HG03060 (cell line): ENCODE measurements around the gene LIX1L.

Source experiments
- ATAC-seq: cut with Tn5 transposase; IDR thresholded peaks from one replicate; pipeline ENCODE4 v1.9.1; 2021; ENCODE audit warnings: low read depth, moderate number of reproducible peaks; ENCODE audit not compliant: unreplicated experiment

LIX1L gene

GRCh38 chr1:145985502-145986439 lies 28.0 kb upstream of the LIX1L start:
- ATAC-seq, result no peak

GRCh38 chr1:145985129-145985501 lies 27.3 kb upstream of the LIX1L start:
- ATAC-seq, result no peak

- ATAC-seq, result no peak
Observed at GRCh38 chr1:145983960-145984830, 26.4 kb upstream of the LIX1L start.

- ATAC-seq, result no peak
Observed at GRCh38 chr1:145983206-145983675, 25.4 kb upstream of the LIX1L start.

GRCh38 chr1:145982010-145982723 lies 24.4 kb upstream of the LIX1L start:
- ATAC-seq, result no peak

GRCh38 chr1:145980457-145980994 lies 22.7 kb upstream of the LIX1L start:
- no peak for ATAC-seq

- no peak for ATAC-seq
Observed at GRCh38 chr1:145979746-145980456, 22.1 kb upstream of the LIX1L start.

GRCh38 chr1:145978854-145979745 lies 21.3 kb upstream of the LIX1L start:
- peak; percentile 80 for ATAC-seq

GRCh38 chr1:145978471-145978853 lies 20.6 kb upstream of the LIX1L start:
- ATAC-seq, result no peak

- no peak for ATAC-seq
Observed at GRCh38 chr1:145977486-145978470, 20.0 kb upstream of the LIX1L start.

- no peak for ATAC-seq
Observed at GRCh38 chr1:145977016-145977415, 19.2 kb upstream of the LIX1L start.

- ATAC-seq, result no peak
Observed at GRCh38 chr1:145975216-145975615, 17.4 kb upstream of the LIX1L start.

GRCh38 chr1:145974721-145975120 lies 16.9 kb upstream of the LIX1L start:
- no peak for ATAC-seq

- ATAC-seq, result no peak
Observed at GRCh38 chr1:145972580-145972979, 14.8 kb upstream of the LIX1L start.

- no peak for ATAC-seq
Observed at GRCh38 chr1:145967288-145967687, 9.5 kb upstream of the LIX1L start.

- no peak for ATAC-seq
Observed at GRCh38 chr1:145965119-145965744, 7.4 kb upstream of the LIX1L start.
